ENCODE data around the gene TEX38. TPM values are rescaled to one million over a fixed set of nuclear protein-coding genes. Genes with fewer than 3 reads are reported as not detected.
"Not testable (repeated sequence)": the region's sequence is repeated elsewhere in the genome, so short reads cannot be mapped to it uniquely, and the experiment has no call there.

The TEX38 gene
- total RNA-seq, 1 donor from 2014 or later, result not detected

DNA sequence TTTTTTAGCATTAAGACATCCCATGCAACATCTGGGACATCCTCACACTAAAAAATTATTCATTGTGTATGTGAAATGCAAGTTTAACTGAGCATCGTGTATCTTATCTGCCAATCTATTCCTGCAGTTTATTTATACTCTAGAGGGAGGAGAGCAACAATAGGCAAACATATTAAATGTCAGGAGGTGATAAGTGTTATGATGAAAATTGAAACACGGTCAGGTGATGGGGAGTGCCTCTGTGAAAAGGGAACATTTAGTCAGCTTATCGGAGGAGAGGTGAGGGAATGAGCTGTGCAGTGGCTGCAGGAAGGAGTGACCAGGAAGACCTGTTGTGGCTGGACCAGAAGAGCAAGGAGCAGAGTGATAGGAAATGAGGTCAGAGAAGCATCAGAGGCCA lies 48.0 kb downstream of the TEX38 start:
- Histone ChIP-seq H3K9ac (no peak overlapping the region), H3K4me3 (peak overlapping the region; percentile 95), H3K27me3 (no peaks in the 10 kb centered on the region), H3K4me1 (peaks cover 27% of the 10 kb centered on the region), H3F3A (ENCODE audit: low read depth) (peaks cover 17% of the 10 kb centered on the region), H3K4me2 (peak overlapping the region; percentile 95), H3K9me3 (ENCODE audit: low read depth) (no peaks in the 10 kb centered on the region), H3K27ac (no peak overlapping the region), H3K36me3 (no peaks in the 10 kb centered on the region), H3K79me2 (ENCODE audit: low read depth) (peaks cover 26% of the 10 kb centered on the region), H4K20me1 (ENCODE audit: low read depth) (peaks cover 24% of the 10 kb centered on the region), H2AFZ (replicated peaks) (peak overlapping the region; percentile 44)
- Mint-ChIP-seq H3K27me3 (ENCODE audit: insufficient read depth, low read depth) (peaks cover 5% of the 10 kb centered on the region), H3K9me3 (no peaks in the 10 kb centered on the region), H3K36me3 (peaks cover 2% of the 10 kb centered on the region), H3K27ac (no peak overlapping the region), H3K4me3 (peak overlapping the region; percentile 98), H3K4me1 (peaks cover 29% of the 10 kb centered on the region)
- TF ChIP-seq, protein P1, sequence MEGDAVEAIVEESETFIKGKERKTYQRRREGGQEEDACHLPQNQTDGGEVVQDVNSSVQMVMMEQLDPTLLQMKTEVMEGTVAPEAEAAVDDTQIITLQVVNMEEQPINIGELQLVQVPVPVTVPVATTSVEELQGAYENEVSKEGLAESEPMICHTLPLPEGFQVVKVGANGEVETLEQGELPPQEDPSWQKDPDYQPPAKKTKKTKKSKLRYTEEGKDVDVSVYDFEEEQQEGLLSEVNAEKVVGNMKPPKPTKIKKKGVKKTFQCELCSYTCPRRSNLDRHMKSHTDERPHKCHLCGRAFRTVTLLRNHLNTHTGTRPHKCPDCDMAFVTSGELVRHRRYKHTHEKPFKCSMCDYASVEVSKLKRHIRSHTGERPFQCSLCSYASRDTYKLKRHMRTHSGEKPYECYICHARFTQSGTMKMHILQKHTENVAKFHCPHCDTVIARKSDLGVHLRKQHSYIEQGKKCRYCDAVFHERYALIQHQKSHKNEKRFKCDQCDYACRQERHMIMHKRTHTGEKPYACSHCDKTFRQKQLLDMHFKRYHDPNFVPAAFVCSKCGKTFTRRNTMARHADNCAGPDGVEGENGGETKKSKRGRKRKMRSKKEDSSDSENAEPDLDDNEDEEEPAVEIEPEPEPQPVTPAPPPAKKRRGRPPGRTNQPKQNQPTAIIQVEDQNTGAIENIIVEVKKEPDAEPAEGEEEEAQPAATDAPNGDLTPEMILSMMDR (IDR thresholded peaks at IDR 0.05), result no peak
- TF ChIP-seq EZH2phosphoT487 (IDR thresholded peaks at IDR 0.05) (no peak), EZH2 (IDR thresholded peaks at IDR 0.05) (no peak)
- DNase-seq (ENCODE audit: low spot score), result no peak

DNA sequence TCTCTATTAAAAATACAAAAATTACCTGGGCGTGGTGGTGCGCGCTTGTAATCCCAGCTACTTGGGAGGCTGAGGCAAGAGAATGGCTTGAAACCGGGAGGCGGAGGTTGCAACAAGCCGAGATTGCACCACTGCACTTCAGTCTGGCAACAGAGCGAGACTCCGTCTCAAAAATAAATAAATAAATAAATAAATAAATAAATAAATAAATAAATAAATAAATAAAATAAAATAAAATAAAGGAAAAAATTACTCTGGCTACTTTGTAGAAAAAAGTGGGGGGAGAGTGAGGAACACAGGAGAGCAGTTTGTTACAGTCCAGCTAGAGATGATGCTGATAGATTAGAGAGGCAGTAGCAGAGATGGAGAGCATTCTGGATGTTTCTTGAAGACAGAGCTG lies 48.7 kb downstream of the TEX38 start:
- not testable (repeated sequence) for H3K9me3 Mint-ChIP-seq; H3K4me3 ChIP-seq; H3K9me3 ChIP-seq (ENCODE audit: low read depth); H3K36me3 Mint-ChIP-seq; H3K4me3 Mint-ChIP-seq; H3K36me3 ChIP-seq; DNase-seq (ENCODE audit: low spot score); H3K27ac Mint-ChIP-seq; H3K9ac ChIP-seq; H3K27me3 ChIP-seq; H3K27me3 Mint-ChIP-seq (ENCODE audit: insufficient read depth, low read depth); H3K27ac ChIP-seq; H2AFZ ChIP-seq (replicated peaks); H3K4me2 ChIP-seq
- H3K4me1 Mint-ChIP-seq, result peaks cover 29% of the 10 kb centered on the region
- Histone ChIP-seq H3K79me2 (ENCODE audit: low read depth) (peaks cover 26% of the 10 kb centered on the region), H4K20me1 (ENCODE audit: low read depth) (peaks cover 24% of the 10 kb centered on the region), H3K4me1 (peaks cover 27% of the 10 kb centered on the region), H3F3A (ENCODE audit: low read depth) (peaks cover 20% of the 10 kb centered on the region)

DNA sequence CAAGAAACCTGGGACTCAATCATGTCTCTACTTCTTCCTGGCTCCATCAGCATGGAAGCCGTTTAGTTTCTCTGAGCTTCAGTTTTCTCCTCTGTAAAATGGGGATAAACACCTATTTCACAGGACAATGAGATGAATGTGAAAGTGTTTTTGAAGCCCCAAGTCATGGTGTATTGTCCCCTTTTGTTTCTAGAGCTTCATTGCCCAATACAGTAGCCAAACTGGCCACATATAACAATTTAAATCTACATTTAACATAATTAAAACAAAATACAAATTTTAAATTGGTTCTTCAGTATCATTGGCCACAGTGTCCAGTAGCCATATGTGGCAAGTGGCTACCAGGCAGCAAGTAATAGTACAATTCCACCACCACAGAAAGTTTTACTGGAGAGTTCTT lies 49.5 kb downstream of the TEX38 start:
- H3K4me1 ChIP-seq, result peaks cover 27% of the 10 kb centered on the region
- no peak overlapping the region for H3K4me2 ChIP-seq
- Mint-ChIP-seq H3K36me3 (peaks cover 1% of the 10 kb centered on the region), H3K4me3 (no peak overlapping the region), H3K27me3 (ENCODE audit: insufficient read depth, low read depth) (peaks cover 7% of the 10 kb centered on the region), H3K4me1 (peaks cover 28% of the 10 kb centered on the region), H3K27ac (no peak overlapping the region), H3K9me3 (peaks cover 3% of the 10 kb centered on the region)
- H3K4me3 ChIP-seq, result no peak overlapping the region
- peaks cover 20% of the 10 kb centered on the region for H3F3A ChIP-seq (ENCODE audit: low read depth)
- H3K79me2 ChIP-seq (ENCODE audit: low read depth), result peaks cover 26% of the 10 kb centered on the region
- H3K27me3 ChIP-seq, result no peaks in the 10 kb centered on the region
- no peak for TF ChIP-seq EZH2phosphoT487 (IDR thresholded peaks at IDR 0.05)
- no peak for TF ChIP-seq EZH2 (IDR thresholded peaks at IDR 0.05)
- DNase-seq (ENCODE audit: low spot score), result no peak
- no peak overlapping the region for H3K27ac ChIP-seq
- no peak overlapping the region for H3K9ac ChIP-seq
- no peaks in the 10 kb centered on the region for H3K36me3 ChIP-seq
- H2AFZ ChIP-seq (replicated peaks), result no peak overlapping the region
- no peaks in the 10 kb centered on the region for H3K9me3 ChIP-seq (ENCODE audit: low read depth)
- H4K20me1 ChIP-seq (ENCODE audit: low read depth), result peaks cover 24% of the 10 kb centered on the region

DNA sequence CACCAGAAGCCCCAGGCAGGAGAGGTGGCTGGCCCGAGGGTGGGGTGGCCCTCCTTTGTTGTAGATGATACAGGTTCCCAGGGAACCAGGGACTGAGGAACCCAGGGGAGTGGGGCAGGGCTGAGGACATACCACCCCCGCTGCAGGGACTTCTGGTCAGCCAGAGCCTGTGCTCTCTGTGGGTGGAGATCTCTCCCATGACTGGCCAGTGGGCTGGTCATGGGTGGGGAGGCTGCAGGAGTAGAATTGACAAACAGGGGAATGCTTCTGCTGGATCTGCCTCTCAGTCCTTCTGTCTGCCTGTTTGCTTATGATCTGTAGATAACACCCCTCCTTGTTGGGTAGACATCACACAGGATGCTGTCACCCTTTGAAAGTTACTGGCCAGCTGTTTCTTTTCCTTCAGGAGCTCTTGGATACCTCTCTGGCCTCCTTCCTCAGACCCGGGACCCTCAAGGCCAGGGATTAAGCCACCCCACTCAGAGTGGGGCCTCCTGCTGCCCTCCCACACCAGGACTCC lies 50.1 kb downstream of the TEX38 start:
- H3K36me3 Mint-ChIP-seq, result no peaks in the 10 kb centered on the region
- peaks cover 22% of the 10 kb centered on the region for H3K4me1 Mint-ChIP-seq
- peaks cover 19% of the 10 kb centered on the region for H4K20me1 ChIP-seq (ENCODE audit: low read depth)
- no peak overlapping the region for H3K4me3 Mint-ChIP-seq
- H3K27me3 Mint-ChIP-seq (ENCODE audit: insufficient read depth, low read depth), result peaks cover 7% of the 10 kb centered on the region
- H3K9me3 ChIP-seq (ENCODE audit: low read depth), result no peaks in the 10 kb centered on the region
- no peaks in the 10 kb centered on the region for H3K36me3 ChIP-seq
- peaks cover 3% of the 10 kb centered on the region for H3K9me3 Mint-ChIP-seq
- H3K4me3 ChIP-seq, result no peak overlapping the region
- peaks cover 20% of the 10 kb centered on the region for H3F3A ChIP-seq (ENCODE audit: low read depth)
- H3K27me3 ChIP-seq, result no peaks in the 10 kb centered on the region
- no peak for DNase-seq (ENCODE audit: low spot score)
- no peak overlapping the region for H3K27ac Mint-ChIP-seq
- H3K9ac ChIP-seq, result no peak overlapping the region
- no peak overlapping the region for H2AFZ ChIP-seq (replicated peaks)
- TF ChIP-seq, protein P1 (IDR thresholded peaks at IDR 0.05), result no peak
- TF ChIP-seq EZH2phosphoT487 (IDR thresholded peaks at IDR 0.05) (no peak), EZH2 (IDR thresholded peaks at IDR 0.05) (no peak)
- H3K27ac ChIP-seq, result no peak overlapping the region
- H3K79me2 ChIP-seq (ENCODE audit: low read depth), result peaks cover 21% of the 10 kb centered on the region
- peaks cover 23% of the 10 kb centered on the region for H3K4me1 ChIP-seq
- no peak overlapping the region for H3K4me2 ChIP-seq

Other genes starting within 250 kb of the TEX38 start
- 0.06 and 0.56 TPM in 2 replicates for gene DMBX1, start 182.0 kb upstream of the TEX38 start, total RNA-seq (ENCODE audit: low replicate concordance)
- gene KNCN, start 120.2 kb upstream of the TEX38 start, total RNA-seq (ENCODE audit: low replicate concordance), result not detected in 2 replicates
- 10.5 and 16.4 TPM in 2 replicates for gene MKNK1, start 67.6 kb upstream of the TEX38 start, total RNA-seq (ENCODE audit: low replicate concordance)
- gene MOB3C, start 55.0 kb upstream of the TEX38 start, total RNA-seq (ENCODE audit: low replicate concordance), result 1.1 and 2.3 TPM in 2 replicates
- gene ATPAF1, start 3.5 kb upstream of the TEX38 start, total RNA-seq (ENCODE audit: low replicate concordance), result 65.1 and 79.3 TPM in 2 replicates
- gene EFCAB14, start 47.3 kb downstream of the TEX38 start, total RNA-seq (ENCODE audit: low replicate concordance), result 28.5 and 44.7 TPM in 2 replicates
- not detected in 2 replicates for gene CYP4B1, start 127.2 kb downstream of the TEX38 start, total RNA-seq (ENCODE audit: low replicate concordance)

Data from neural progenitor cell (in vitro differentiated cells).